Gastrocnemius medialis (tissue), 4 donors: ENCODE data around the gene RP9. TPM values are rescaled to one million over a fixed set of nuclear protein-coding genes. Genes with fewer than 3 reads are reported as not detected.

ENCODE experiments used
- ATAC-seq, 2 donors: fragments of 150-250 bp; one replicate each; pipeline ENCODE4 v1.9.1; 2016
- DNase-seq, 2 donors: peaks; one replicate each; pipeline ENCODE4 v3.0.0-alpha.2; 2019
- H3K27ac ChIP-seq, 4 donors: fragments of 200-600 bp; sonication (generic); 1 replicate in 1 of 4; 2 replicates in 3 of 4; pipeline ENCODE4 v1.5.1; 2016 to 2018; ENCODE audit warnings: mild to moderate bottlenecking in 2 of 4, moderate library complexity in 1 of 4
- H3K27me3 ChIP-seq, 3 donors: fragments of 200-600 bp; sonication (generic) in 2 of 3; 1 replicate in 1 of 3; 2 replicates in 2 of 3; pipeline versions ENCODE4 v1.5.1 to v1.6.0; 2016 to 2019; ENCODE audit warnings: mild to moderate bottlenecking in 1 of 3, moderate library complexity in 1 of 3
- H3K36me3 ChIP-seq, 2 donors: fragments of 200-600 bp; sonication (generic) in 1 of 2; one replicate each; pipeline ENCODE4 v1.5.1; 2017 to 2018
- H3K4me1 ChIP-seq, 2 donors: fragments of 200-600 bp; sonication (generic) in 1 of 2; one replicate each; pipeline ENCODE4 v1.5.1; 2016 to 2017; ENCODE audit warnings: mild to moderate bottlenecking in 2 of 2
- H3K4me3 ChIP-seq, 4 donors: fragments of 200-600 bp; sonication (generic) in 3 of 4; 1 replicate in 1 of 4; 2 replicates in 3 of 4; pipeline ENCODE4 v1.5.1; 2016 to 2019; ENCODE audit warnings: mild to moderate bottlenecking in 2 of 4
- H3K9me3 ChIP-seq, 3 donors: fragments of 200-600 bp; sonication (generic) in 2 of 3; 1 replicate in 1 of 3; 2 replicates in 2 of 3; pipeline ENCODE4 v1.5.1; 2016 to 2019
- POLR2A ChIP-seq, 2 donors: fragments of 450-650 bp; IDR thresholded peaks; one replicate each; pipeline ENCODE4 v1.6.1; 2017; ENCODE audit warnings: antibody characterized with exemption in 2 of 2, mild to moderate bottlenecking in 2 of 2, moderate library complexity in 2 of 2
- in situ Hi-C, 4 donors: fragments of 200-750 bp; cut with MboI; loops; one replicate each; pipeline versions ENCODE4 v1.15.0 to v1.8.0; 2017; ENCODE audit warnings: low sequenced_read_pairs in 4 of 4
- intact Hi-C: fragments of 100-400 bp; cut with DNase I; formaldehyde crosslinking; loops from one replicate; pipeline ENCODE4 v1.15.1; 2023; ENCODE audit warnings: low total_unique reads
- total RNA-seq, 4 donors: library from RNA; depleted of rRNA; stranded (reverse); fragments of >200 nt; gene quantifications; one replicate each; pipeline versions ENCODE4 v1.1.0 to v1.2.3, GENCODE V29; 2016
- TF ChIP-seq, protein P1 (sequence below), 5 experiments: fragments of 450-650 bp in 3 of 5; fragments of 200-600 bp in 2 of 5; sonication (generic) in 2 of 5; IDR thresholded peaks in 4 of 5; conservative IDR thresholded peaks in 1 of 5; 1 replicate in 4 of 5; 2 replicates in 1 of 5; pipeline ENCODE4 v1.5.1; 2016 to 2019; ENCODE audit warnings: antibody characterized with exemption in 5 of 5, mild to moderate bottlenecking in 3 of 5, moderate library complexity in 3 of 5

RP9 gene
- total RNA-seq, 4 donors from 2014 or later, result 13.0 to 23.9 (median 20.1) TPM

- in situ Hi-C loops, result loop anchor here in 2 of 4 donors (25.0 kb wide), 2 partner anchors 88 to 563 kb away; partner anchors contain the start of genes AVL9 (in 1 of the 2), FKBP9 (in 1 of the 2) and LSM5 (in 1 of the 2)
Observed at GRCh38 chr7:33050535-33051318, 58.5 kb downstream of the RP9 start.

DNA sequence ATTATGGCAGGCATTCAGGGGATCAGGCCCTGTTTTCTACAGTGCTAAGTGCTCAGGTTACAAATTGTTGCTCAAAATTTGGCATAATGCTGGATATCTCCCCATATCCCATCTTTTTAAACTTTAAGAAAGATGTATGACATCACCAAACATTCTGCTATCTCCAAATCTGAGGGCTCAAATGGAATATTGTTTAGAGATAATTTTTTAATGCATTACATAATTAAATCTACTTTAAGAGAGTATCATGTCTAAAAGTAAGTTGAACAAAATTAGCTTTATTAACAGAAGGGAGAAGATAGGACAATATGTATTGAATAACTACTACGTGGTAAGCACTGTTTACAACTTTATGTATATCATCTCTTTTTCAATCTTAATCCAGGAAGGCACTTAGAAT is 60.5 kb downstream of the RP9 start:
- H3K27me3 ChIP-seq, result no peaks in the 10 kb centered on the region
- peaks cover 52 to 54% of the 10 kb centered on the region in 2 donors for H3K4me1 ChIP-seq
- H3K9me3 ChIP-seq, result no peaks in the 10 kb centered on the region
- no peaks in the 10 kb centered on the region for H3K36me3 ChIP-seq
- H3K27ac ChIP-seq, result peak overlapping the region; percentile 74 to 81 (median 75)
- ATAC-seq (no peak), DNase-seq (no peak)
- no peak overlapping the region for H3K4me3 ChIP-seq
- in situ Hi-C loops (no loop called here), intact Hi-C loops (loop anchor here (10.0 kb wide), 1 partner anchor 554 kb away; the partner anchor contains the start of genes AVL9 and LSM5)
- TF ChIP-seq POLR2A (IDR thresholded peaks at IDR 0.05), result no peak
- TF ChIP-seq, protein P1, sequence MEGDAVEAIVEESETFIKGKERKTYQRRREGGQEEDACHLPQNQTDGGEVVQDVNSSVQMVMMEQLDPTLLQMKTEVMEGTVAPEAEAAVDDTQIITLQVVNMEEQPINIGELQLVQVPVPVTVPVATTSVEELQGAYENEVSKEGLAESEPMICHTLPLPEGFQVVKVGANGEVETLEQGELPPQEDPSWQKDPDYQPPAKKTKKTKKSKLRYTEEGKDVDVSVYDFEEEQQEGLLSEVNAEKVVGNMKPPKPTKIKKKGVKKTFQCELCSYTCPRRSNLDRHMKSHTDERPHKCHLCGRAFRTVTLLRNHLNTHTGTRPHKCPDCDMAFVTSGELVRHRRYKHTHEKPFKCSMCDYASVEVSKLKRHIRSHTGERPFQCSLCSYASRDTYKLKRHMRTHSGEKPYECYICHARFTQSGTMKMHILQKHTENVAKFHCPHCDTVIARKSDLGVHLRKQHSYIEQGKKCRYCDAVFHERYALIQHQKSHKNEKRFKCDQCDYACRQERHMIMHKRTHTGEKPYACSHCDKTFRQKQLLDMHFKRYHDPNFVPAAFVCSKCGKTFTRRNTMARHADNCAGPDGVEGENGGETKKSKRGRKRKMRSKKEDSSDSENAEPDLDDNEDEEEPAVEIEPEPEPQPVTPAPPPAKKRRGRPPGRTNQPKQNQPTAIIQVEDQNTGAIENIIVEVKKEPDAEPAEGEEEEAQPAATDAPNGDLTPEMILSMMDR (IDR thresholded peaks at IDR 0.05 in 4 of 5, conservative IDR thresholded peaks at IDR 0.05 in 1 of 5), result no peak

More at GRCh38 chr7:33050535-33051318, 58.5 kb downstream of the RP9 start:
- Histone ChIP-seq H3K9me3 (no peaks in the 10 kb centered on the region), H3K4me3 (peak overlapping the region; percentile 20 to 34 (median 28)), H3K27me3 (no peaks in the 10 kb centered on the region), H3K36me3 (no peaks in the 10 kb centered on the region), H3K27ac (peak overlapping the region; percentile 74 to 81 (median 75)), H3K4me1 (peaks cover 36 to 42% of the 10 kb centered on the region in 2 donors)
- intact Hi-C loops, result loop anchor here (5.0 kb wide), 1 partner anchor 203 kb away; no protein-coding TSS in a partner anchor
- ATAC-seq (peak; percentile 75 to 79), DNase-seq (no peak)
- no peak for TF ChIP-seq POLR2A (IDR thresholded peaks at IDR 0.05)
- TF ChIP-seq, protein P1 (IDR thresholded peaks at IDR 0.05 in 4 of 5, conservative IDR thresholded peaks at IDR 0.05 in 1 of 5), result peak; percentile 45 to 86 (median 61)

- Histone ChIP-seq H3K4me3 (no peak overlapping the region), H3K9me3 (no peaks in the 10 kb centered on the region), H3K27ac (peak overlapping the region in 3 of 4 donors; percentile 74 to 81 (median 75)), H3K27me3 (no peaks in the 10 kb centered on the region), H3K4me1 (peaks cover 56 to 58% of the 10 kb centered on the region in 2 donors), H3K36me3 (no peaks in the 10 kb centered on the region)
- TF ChIP-seq, protein P1 (IDR thresholded peaks at IDR 0.05 in 4 of 5, conservative IDR thresholded peaks at IDR 0.05 in 1 of 5), result no peak
- no peak for TF ChIP-seq POLR2A (IDR thresholded peaks at IDR 0.05)
- ATAC-seq (no peak), DNase-seq (no peak)
- intact Hi-C loops, result loop anchor here (10.0 kb wide), 1 partner anchor 553 kb away; the partner anchor contains the start of genes AVL9 and LSM5
- in situ Hi-C loops, result no loop called here
Observed at GRCh38 chr7:33048257-33048656, 60.9 kb downstream of the RP9 start.

GRCh38 chr7:33044986-33045385 is 64.2 kb downstream of the RP9 start:
- no peak overlapping the region for H3K4me3 ChIP-seq
- H3K9me3 ChIP-seq, result no peaks in the 10 kb centered on the region
- no peak for ATAC-seq
- TF ChIP-seq, protein P1 (IDR thresholded peaks at IDR 0.05 in 4 of 5, conservative IDR thresholded peaks at IDR 0.05 in 1 of 5), result no peak
- no peak for TF ChIP-seq POLR2A (IDR thresholded peaks at IDR 0.05)
- intact Hi-C loops (loop anchor here (5.0 to 10.0 kb wide), 3 partner anchors 88 to 550 kb away; partner anchors contain the start of genes AVL9, FKBP9 and LSM5), in situ Hi-C loops (no loop called here)
- H3K27ac ChIP-seq, result peak overlapping the region in 3 of 4 donors; percentile 84 to 95 (median 91)
- H3K36me3 ChIP-seq, result no peaks in the 10 kb centered on the region
- DNase-seq, result no peak
- no peaks in the 10 kb centered on the region for H3K27me3 ChIP-seq
- peaks cover 60 to 63% of the 10 kb centered on the region in 2 donors for H3K4me1 ChIP-seq

Other genes starting within 250 kb of the RP9 start
- gene KBTBD2, start 217.6 kb downstream of the RP9 start, total RNA-seq, result 10 to 100 TPM; 54.3 to 92.5 (median 64.1) TPM
- gene FKBP9, start 152.0 kb downstream of the RP9 start, total RNA-seq, result 10 to 100 TPM; 32.1 to 72.1 (median 35.3) TPM
- 100 to 1,000 TPM in 1 of 4 donors, 10 to 100 TPM in 3; 37.5 to 101 (median 71.4) TPM for gene NT5C3A, start 46.6 kb downstream of the RP9 start, total RNA-seq
- 1 to 10 TPM; 3.5 to 6.5 (median 5.4) TPM for gene BBS9, start 20.2 kb upstream of the RP9 start, total RNA-seq